ENCODE measurements around the gene C2orf92. TPM values are rescaled to one million over a fixed set of nuclear protein-coding genes. Genes with fewer than 3 reads are reported as not detected.

C2orf92 gene
- total and polyA plus RNA-seq, 2 donors (not counting 3 experiments of a cell fraction or from before 2014, with no cell fraction given): 1.8 to 7.9 TPM

DNA sequence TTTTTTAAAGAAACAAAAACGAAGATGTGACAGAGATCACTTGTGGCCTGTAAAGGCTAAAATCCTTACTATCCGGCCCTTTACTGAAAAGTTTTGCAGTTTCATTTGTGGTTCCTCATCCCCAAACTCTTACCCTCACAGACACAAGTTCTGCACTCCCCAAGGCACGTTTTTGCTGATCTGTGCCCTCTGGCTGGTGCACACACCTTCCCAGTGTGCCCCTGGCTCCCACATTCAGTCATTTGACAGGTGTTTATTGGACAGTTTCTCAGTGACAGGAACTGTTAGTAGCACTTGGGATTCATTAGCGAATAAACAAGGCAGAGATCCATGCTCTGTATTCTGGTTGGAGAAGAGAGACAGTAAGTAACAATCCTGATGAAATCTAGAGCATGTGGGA, 66.7 kb downstream of the C2orf92 start:
- ChIA-PET POLR2A (no interaction called here), CTCF (interaction anchor here (1.6 kb wide), 1 partner anchor 533 kb away, joined by 3 read pairs; no protein-coding TSS in a partner anchor)
- Histone ChIP-seq H3K79me2 (ENCODE audit: control insufficient read depth, insufficient read depth, low read length) (no peaks in the 10 kb centered on the region), H2AFZ (ENCODE audit: low read depth, low read length) (no peak overlapping the region), H3K27ac (ENCODE audit: insufficient read depth, low read depth, low read length) (no peak overlapping the region), H3K36me3 (ENCODE audit: control insufficient read depth in 2 of 2, extremely low read depth in 1 of 2, insufficient read depth in 2 of 2, low read length in 2 of 2) (no peaks in the 10 kb centered on the region), H3K4me2 (ENCODE audit: insufficient read depth, low read length) (no peak overlapping the region), H3K4me1 (ENCODE audit: control insufficient read depth, extremely low read depth, insufficient read depth, low read length) (no peaks in the 10 kb centered on the region), H4K20me1 (replicated peaks; ENCODE audit: control insufficient read depth, extremely low read depth, insufficient read depth, low read length) (no peaks in the 10 kb centered on the region), H3K9me1 (replicated peaks; ENCODE audit: control insufficient read depth, extremely low read depth, insufficient read depth, low read length) (no peaks in the 10 kb centered on the region), H3K9me3 (replicated peaks; ENCODE audit: control insufficient read depth, insufficient read depth, low read length) (no peaks in the 10 kb centered on the region), H3K27me3 (ENCODE audit: control insufficient read depth in 2 of 2, insufficient read depth in 2 of 2, low read length in 2 of 2) (no peaks in the 10 kb centered on the region), H3K9ac (replicated peaks; ENCODE audit: extremely low read depth, insufficient read depth, low read length) (no peak overlapping the region), H3K4me3 (replicated peaks in 1 of 3; ENCODE audit: insufficient read depth in 1 of 3, low read depth in 1 of 3, low read length in 3 of 3) (no peak overlapping the region)
- DNase-seq (ENCODE audit: low read depth, low spot score) (no peak), FAIRE-seq (no peak)
- no peak for TF ChIP-seq JUN (IDR thresholded peaks at IDR 0.05; ENCODE audit: borderline replicate concordance, insufficient read depth, insufficient read length, low read depth)
- no peak for TF ChIP-seq GATA2 (IDR thresholded peaks at IDR 0.05; ENCODE audit: insufficient read depth, insufficient read length, low read depth, low read length)
- TF ChIP-seq EZH2 (IDR thresholded peaks at IDR 0.05; ENCODE audit: borderline replicate concordance, low read depth, low read length, severe bottlenecking): no peak
- no peak for TF ChIP-seq POLR2A (IDR thresholded peaks at IDR 0.05; ENCODE audit: low read depth, low read length)
- TF ChIP-seq POLR2AphosphoS5 (IDR thresholded peaks at IDR 0.05; ENCODE audit: insufficient read depth, low read depth, low read length): no peak
- TF ChIP-seq, protein P1, sequence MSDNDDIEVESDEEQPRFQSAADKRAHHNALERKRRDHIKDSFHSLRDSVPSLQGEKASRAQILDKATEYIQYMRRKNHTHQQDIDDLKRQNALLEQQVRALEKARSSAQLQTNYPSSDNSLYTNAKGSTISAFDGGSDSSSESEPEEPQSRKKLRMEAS (IDR thresholded peaks at IDR 0.05; ENCODE audit: insufficient read depth, insufficient read length): no peak
- no peak for TF ChIP-seq MYC (IDR thresholded peaks at IDR 0.05; ENCODE audit: low read depth, low read length)
- TF ChIP-seq, protein P2, sequence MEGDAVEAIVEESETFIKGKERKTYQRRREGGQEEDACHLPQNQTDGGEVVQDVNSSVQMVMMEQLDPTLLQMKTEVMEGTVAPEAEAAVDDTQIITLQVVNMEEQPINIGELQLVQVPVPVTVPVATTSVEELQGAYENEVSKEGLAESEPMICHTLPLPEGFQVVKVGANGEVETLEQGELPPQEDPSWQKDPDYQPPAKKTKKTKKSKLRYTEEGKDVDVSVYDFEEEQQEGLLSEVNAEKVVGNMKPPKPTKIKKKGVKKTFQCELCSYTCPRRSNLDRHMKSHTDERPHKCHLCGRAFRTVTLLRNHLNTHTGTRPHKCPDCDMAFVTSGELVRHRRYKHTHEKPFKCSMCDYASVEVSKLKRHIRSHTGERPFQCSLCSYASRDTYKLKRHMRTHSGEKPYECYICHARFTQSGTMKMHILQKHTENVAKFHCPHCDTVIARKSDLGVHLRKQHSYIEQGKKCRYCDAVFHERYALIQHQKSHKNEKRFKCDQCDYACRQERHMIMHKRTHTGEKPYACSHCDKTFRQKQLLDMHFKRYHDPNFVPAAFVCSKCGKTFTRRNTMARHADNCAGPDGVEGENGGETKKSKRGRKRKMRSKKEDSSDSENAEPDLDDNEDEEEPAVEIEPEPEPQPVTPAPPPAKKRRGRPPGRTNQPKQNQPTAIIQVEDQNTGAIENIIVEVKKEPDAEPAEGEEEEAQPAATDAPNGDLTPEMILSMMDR (IDR thresholded peaks at IDR 0.05; ENCODE audit: extremely low read depth in 1 of 2, insufficient read depth in 1 of 2, low read depth in 1 of 2, low read length in 2 of 2): no peak
- TF ChIP-seq FOS (IDR thresholded peaks at IDR 0.05; ENCODE audit: borderline replicate concordance, insufficient read depth, low read length): no peak
- BruUV-seq (replicated peaks): no TSS peak
- intact Hi-C loops (cut with micrococcal nuclease) (no loop called here), dilution Hi-C loops (cut with MboI; ENCODE audit: extremely low pct_ligation_motif_present, low sequenced_read_pairs) (no loop called here)

Measured in endothelial cell of umbilical vein (primary cell).